WTC11 (cell line): ENCODE data around the gene ZNF627. TPM values are rescaled to one million over a fixed set of nuclear protein-coding genes. Genes with fewer than 3 reads are reported as not detected.

Experiments
- ATAC-seq: fragments of 200-7000 bp; cut with Tn5 transposase; 2 replicates; pipeline ENCODE4 v1.10.0; 2021; ENCODE audit warnings: mild to moderate bottlenecking, moderate library complexity
- CTCF ChIA-PET: fragments of 300-600 bp; sonication (Branson Sonifier 250); formaldehyde crosslinking; loops from one replicate; lab custom pipeline; 2021; ENCODE audit warnings: antibody characterized with exemption; lab: Charles Lee
- POLR2A ChIA-PET: fragments of 350-600 bp; sonication (Branson Sonifier 250); formaldehyde crosslinking; loops from one replicate; lab custom pipeline; 2021; ENCODE audit warnings: antibody characterized with exemption; lab: Charles Lee
- DNase-seq: peaks from one replicate; pipeline ENCODE4 v3.0.0; 2021; ENCODE audit warnings: low spot score
- H3K27ac Mint-ChIP-seq: 2 replicates; pipeline ENCODE4 v1.8.0; 2021; ENCODE audit warnings: mixed read lengths
- H3K27me3 Mint-ChIP-seq: 2 replicates; pipeline ENCODE4 v1.8.0; 2021; ENCODE audit warnings: low read depth, mild to moderate bottlenecking, moderate library complexity, mixed read lengths
- H3K36me3 Mint-ChIP-seq: 2 replicates; pipeline ENCODE4 v1.8.0; 2021; ENCODE audit warnings: mixed read lengths
- H3K4me1 Mint-ChIP-seq: 2 replicates; pipeline ENCODE4 v1.8.0; 2022; ENCODE audit warnings: mixed read lengths
- H3K4me3 Mint-ChIP-seq: 2 replicates; pipeline ENCODE4 v1.8.0; 2021; ENCODE audit warnings: mild to moderate bottlenecking, moderate library complexity, mixed read lengths
- H3K9me3 Mint-ChIP-seq: 2 replicates; pipeline ENCODE4 v1.8.0; 2021; ENCODE audit warnings: mixed read lengths
- AR ChIP-seq: fragments of 250-450 bp; sonication (Bioruptor Pico); IDR thresholded peaks from 2 replicates; pipeline ENCODE4 v1.9.0; 2021; ENCODE audit warnings: mild to moderate bottlenecking
- CREB1 ChIP-seq: sonication (generic); formaldehyde crosslinking; IDR thresholded peaks from 2 replicates; pipeline ENCODE4 v1.8.0; 2023; ENCODE audit warnings: mild to moderate bottlenecking, missing genetic modification reagents
- CREM ChIP-seq: sonication (generic); formaldehyde crosslinking; IDR thresholded peaks from 2 replicates; pipeline ENCODE4 v1.8.1; 2022; ENCODE audit warnings: mild to moderate bottlenecking, missing genetic modification reagents, moderate library complexity
- E2F1 ChIP-seq: sonication (generic); formaldehyde crosslinking; IDR thresholded peaks from 2 replicates; pipeline ENCODE4 v1.8.0; 2022; ENCODE audit warnings: mild to moderate bottlenecking, missing genetic modification reagents
- EMX1 ChIP-seq: fragments of 250-450 bp; sonication (Bioruptor Pico); IDR thresholded peaks from 2 replicates; pipeline ENCODE4 v1.8.0; 2021; ENCODE audit warnings: mild to moderate bottlenecking
- ESRRA ChIP-seq: sonication (generic); formaldehyde crosslinking; IDR thresholded peaks from 2 replicates; pipeline ENCODE4 v1.8.1; 2022; ENCODE audit warnings: mild to moderate bottlenecking, missing genetic modification reagents, borderline replicate concordance
- FOXJ3 ChIP-seq: sonication (generic); formaldehyde crosslinking; IDR thresholded peaks from 2 replicates; pipeline ENCODE4 v1.9.0; 2021; ENCODE audit warnings: missing genetic modification reagents, mild to moderate bottlenecking, borderline replicate concordance
- IRF2 ChIP-seq: sonication (generic); formaldehyde crosslinking; IDR thresholded peaks from 2 replicates; pipeline ENCODE4 v1.8.0; 2022; ENCODE audit warnings: low read depth, missing genetic modification reagents, borderline replicate concordance
- MAX ChIP-seq: sonication (generic); formaldehyde crosslinking; IDR thresholded peaks from 2 replicates; pipeline ENCODE4 v1.8.0; 2022; ENCODE audit warnings: mild to moderate bottlenecking, missing genetic modification reagents
- MYBL2 ChIP-seq: sonication (generic); formaldehyde crosslinking; IDR thresholded peaks from 2 replicates; pipeline ENCODE4 v1.8.1; 2023; ENCODE audit warnings: mild to moderate bottlenecking, moderate library complexity, missing genetic modification reagents
- PREB ChIP-seq: sonication (generic); formaldehyde crosslinking; IDR thresholded peaks from 2 replicates; pipeline ENCODE4 v1.8.1; 2022; ENCODE audit warnings: mild to moderate bottlenecking, missing genetic modification reagents, moderate library complexity, borderline replicate concordance
- PRRX2 ChIP-seq: fragments of 250-450 bp; sonication (Bioruptor Pico); IDR thresholded peaks from 2 replicates; pipeline ENCODE4 v1.8.0; 2021; ENCODE audit warnings: mild to moderate bottlenecking
- ZNF138 ChIP-seq: sonication (generic); formaldehyde crosslinking; conservative IDR thresholded peaks from 2 replicates; pipeline ENCODE4 v1.8.1; 2022; ENCODE audit warnings: mild to moderate bottlenecking, moderate library complexity, missing genetic modification reagents
- ZNF232 ChIP-seq: sonication (generic); formaldehyde crosslinking; IDR thresholded peaks from 2 replicates; pipeline ENCODE4 v1.8.0; 2022; ENCODE audit warnings: mild to moderate bottlenecking, missing genetic modification reagents
- ZNF263 ChIP-seq: sonication (generic); formaldehyde crosslinking; IDR thresholded peaks from 2 replicates; pipeline ENCODE4 v1.8.1; 2022; ENCODE audit warnings: low read depth, mild to moderate bottlenecking, moderate library complexity, missing genetic modification reagents
- ZNF423 ChIP-seq: fragments of 250-450 bp; sonication (Bioruptor Pico); IDR thresholded peaks from 2 replicates; pipeline ENCODE4 v2.1.2; 2022; ENCODE audit warnings: mild to moderate bottlenecking, moderate library complexity
- ZNF512 ChIP-seq: sonication (generic); formaldehyde crosslinking; IDR thresholded peaks from 2 replicates; pipeline ENCODE4 v1.8.1; 2022; ENCODE audit warnings: missing genetic modification reagents, borderline replicate concordance
- ZSCAN18 ChIP-seq: fragments of 250-450 bp; sonication (Bioruptor Pico); IDR thresholded peaks from 2 replicates; pipeline ENCODE4 v2.1.2; 2022; ENCODE audit warnings: mild to moderate bottlenecking, moderate library complexity
- total RNA-seq: library from RNA; stranded (reverse); gene quantifications from 3 replicates; pipeline ENCODE4 v1.2.3, GENCODE V29; 2021

The ZNF627 gene
- total RNA-seq, 1 experiment from 2014 or later = 12.6 TPM

GRCh38 chr19:11651062-11651461 lies 53.8 kb downstream of the ZNF627 start:
- Mint-ChIP-seq H3K36me3 (peaks cover 67% of the 10 kb centered on the region), H3K27me3 (no peaks in the 10 kb centered on the region), H3K9me3 (peaks cover 32% of the 10 kb centered on the region), H3K4me3 (no peak overlapping the region), H3K4me1 (no peaks in the 10 kb centered on the region), H3K27ac (no peak overlapping the region)
- DNase-seq = no peak
- POLR2A ChIA-PET = no interaction called here
- ATAC-seq = no peak
- CTCF ChIA-PET = interaction anchor here (0.6 to 1.6 kb wide), 2 partner anchors 43 to 49 kb away, joined by 3 read pairs; no protein-coding TSS in a partner anchor
- TF ChIP-seq ZSCAN18 = no peak
- no peak for TF ChIP-seq FOXJ3 (CRISPR knock-in tag)
- no peak for TF ChIP-seq MAX (CRISPR knock-in tag)
- no peak for TF ChIP-seq ESRRA (CRISPR knock-in tag)
- TF ChIP-seq PRRX2 = no peak
- no peak for TF ChIP-seq E2F1 (CRISPR knock-in tag)
- TF ChIP-seq ZNF263 (CRISPR knock-in tag) = no peak
- TF ChIP-seq CREM = no peak
- TF ChIP-seq ZNF138 = no peak
- TF ChIP-seq ZNF512 = no peak
- TF ChIP-seq CREB1 = no peak
- no peak for TF ChIP-seq PREB
- no peak for TF ChIP-seq ZNF232 (CRISPR knock-in tag)
- TF ChIP-seq AR (CRISPR knock-in tag) = no peak
- TF ChIP-seq IRF2 (CRISPR knock-in tag) = no peak
- no peak for TF ChIP-seq MYBL2 (CRISPR knock-in tag)
- TF ChIP-seq EMX1 (CRISPR knock-in tag) = no peak

- ChIA-PET CTCF (interaction anchor here (0.6 kb wide), 1 partner anchor 408 kb away, joined by 3 read pairs; no protein-coding TSS in a partner anchor), POLR2A (no interaction called here)
- Mint-ChIP-seq H3K9me3 (peaks cover 32% of the 10 kb centered on the region), H3K36me3 (peaks cover 70% of the 10 kb centered on the region), H3K27me3 (no peaks in the 10 kb centered on the region)
- no peak for TF ChIP-seq ZNF423 (CRISPR knock-in tag)
- TF ChIP-seq, all 79 proteins: peak for 0
- Mint-ChIP-seq H3K4me3 (no peak overlapping the region), H3K4me1 (no peaks in the 10 kb centered on the region), H3K27ac (no peak overlapping the region)
- ATAC-seq (no peak), DNase-seq (no peak)
Observed at GRCh38 chr19:11652056-11652455, 54.8 kb downstream of the ZNF627 start.
